GM23248 (cell line): ENCODE measurements around the gene PSORS1C1.
"Not testable (repeated sequence)": the region's sequence is repeated elsewhere in the genome, so short reads cannot be mapped to it uniquely, and the experiment has no call there.

Experiments
- EZH2 ChIP-seq: fragments of 200-600 bp; sonication (generic); IDR thresholded peaks from 2 replicates; pipeline ENCODE4 v1.6.1; 2018; ENCODE audit warnings: antibody characterized with exemption, mild to moderate bottlenecking; ENCODE audit not compliant: insufficient read depth, poor library complexity, severe bottlenecking
- EZH2phosphoT487 ChIP-seq: fragments of 200-600 bp; sonication (generic); IDR thresholded peaks from 2 replicates; pipeline ENCODE4 v1.6.1; 2018; ENCODE audit warnings: antibody characterized with exemption, moderate library complexity, mild to moderate bottlenecking, low read depth; ENCODE audit not compliant: insufficient read depth

- TF ChIP-seq EZH2, EZH2phosphoT487: not testable (repeated sequence)
Observed at GRCh38 chr6:31183287-31183686, 68.7 kb downstream of the PSORS1C1 start.
